ENCODE measurements around the gene PDZK1.

The PDZK1 gene

GRCh38 chr1:145695821-145696629 lies 11.1 kb downstream of the PDZK1 start:
- peak; percentile 35 for DNase-seq
- Histone ChIP-seq H3K36me3 (no peaks in the 10 kb centered on the region), H3K9me3 (ENCODE audit: severe bottlenecking) (no peaks in the 10 kb centered on the region), H3K4me3 (ENCODE audit: low read depth, low read length) (no peak overlapping the region), H3K27ac (no peak overlapping the region), H3K27me3 (ENCODE audit: insufficient read depth, low read depth, severe bottlenecking) (no peaks in the 10 kb centered on the region)
- TF ChIP-seq CTCF (IDR thresholded peaks at IDR 0.05; ENCODE audit: low read depth, low read length), result no peak

GRCh38 chr1:145692785-145693443 lies 14.3 kb downstream of the PDZK1 start:
- no peaks in the 10 kb centered on the region for H3K9me3 ChIP-seq (ENCODE audit: severe bottlenecking)
- H3K27me3 ChIP-seq (ENCODE audit: insufficient read depth, low read depth, severe bottlenecking), result no peaks in the 10 kb centered on the region
- TF ChIP-seq CTCF (IDR thresholded peaks at IDR 0.05; ENCODE audit: low read depth, low read length), result no peak
- no peak overlapping the region for H3K27ac ChIP-seq
- no peak overlapping the region for H3K4me3 ChIP-seq (ENCODE audit: low read depth, low read length)
- no peaks in the 10 kb centered on the region for H3K36me3 ChIP-seq
- no peak for DNase-seq

- H3K4me3 ChIP-seq (ENCODE audit: low read depth, low read length), result no peak overlapping the region
- no peak for DNase-seq
- H3K27me3 ChIP-seq (ENCODE audit: insufficient read depth, low read depth, severe bottlenecking), result no peaks in the 10 kb centered on the region
- H3K36me3 ChIP-seq, result no peaks in the 10 kb centered on the region
- H3K27ac ChIP-seq, result no peak overlapping the region
- no peaks in the 10 kb centered on the region for H3K9me3 ChIP-seq (ENCODE audit: severe bottlenecking)
- no peak for TF ChIP-seq CTCF (IDR thresholded peaks at IDR 0.05; ENCODE audit: low read depth, low read length)
Observed at GRCh38 chr1:145690587-145691558, 16.3 kb downstream of the PDZK1 start.

- Histone ChIP-seq H3K27me3 (ENCODE audit: insufficient read depth, low read depth, severe bottlenecking) (no peaks in the 10 kb centered on the region), H3K27ac (no peak overlapping the region), H3K36me3 (no peaks in the 10 kb centered on the region), H3K9me3 (ENCODE audit: severe bottlenecking) (no peaks in the 10 kb centered on the region), H3K4me3 (ENCODE audit: low read depth, low read length) (no peak overlapping the region)
- no peak for TF ChIP-seq CTCF (IDR thresholded peaks at IDR 0.05; ENCODE audit: low read depth, low read length)
- no peak for DNase-seq
Observed at GRCh38 chr1:145689922-145690321, 17.2 kb downstream of the PDZK1 start.

- no peaks in the 10 kb centered on the region for H3K36me3 ChIP-seq
- H3K9me3 ChIP-seq (ENCODE audit: severe bottlenecking), result no peaks in the 10 kb centered on the region
- H3K4me3 ChIP-seq (ENCODE audit: low read depth, low read length), result no peak overlapping the region
- H3K27me3 ChIP-seq (ENCODE audit: insufficient read depth, low read depth, severe bottlenecking), result no peaks in the 10 kb centered on the region
- DNase-seq, result no peak
- TF ChIP-seq CTCF (IDR thresholded peaks at IDR 0.05; ENCODE audit: low read depth, low read length), result no peak
- H3K27ac ChIP-seq, result no peak overlapping the region
Observed at GRCh38 chr1:145688924-145689323, 18.2 kb downstream of the PDZK1 start.
